Keratinocyte (primary cell): ENCODE data around the gene DTX4.

Experiments
- EZH2 ChIP-seq: IDR thresholded peaks from one replicate; pipeline ENCODE4 v1.6.1; 2012; ENCODE audit warnings: inconsistent platforms, mild to moderate bottlenecking, low read length, moderate library complexity
- TF ChIP-seq, protein P1 (sequence below), 3 experiments: IDR thresholded peaks in 1 of 3; conservative IDR thresholded peaks in 1 of 3; optimal IDR thresholded peaks in 1 of 3; 2 replicates in 2 of 3; 3 replicates in 1 of 3; pipeline versions ENCODE3 to v1.5.1; 2011; ENCODE audit warnings: low read length in 3 of 3, mild to moderate bottlenecking in 3 of 3, moderate library complexity in 2 of 3, control low read depth in 1 of 3, inconsistent platforms in 1 of 3; ENCODE audit not compliant: insufficient read depth in 2 of 3; ENCODE audit errors: extremely low read depth in 1 of 3

DNA sequence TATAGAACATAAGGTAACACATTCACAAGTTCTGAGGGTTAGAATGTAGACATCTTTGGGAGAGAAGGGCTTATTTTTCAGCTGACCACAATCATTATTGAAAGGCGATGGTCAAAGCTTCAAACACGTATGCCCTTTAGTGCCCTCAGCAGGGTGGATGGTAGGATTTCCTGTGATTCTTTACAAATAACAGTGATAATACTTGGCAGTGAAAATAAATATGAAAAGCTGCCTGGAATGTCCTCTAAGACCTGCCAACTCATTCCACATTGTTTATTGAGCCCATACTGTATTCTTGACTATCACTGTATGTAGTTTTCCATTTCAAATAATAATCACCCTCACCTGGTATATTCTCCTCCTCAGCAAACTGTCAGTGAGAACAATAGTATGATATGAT lies 54.5 kb downstream of the DTX4 start:
- TF ChIP-seq, protein P1, sequence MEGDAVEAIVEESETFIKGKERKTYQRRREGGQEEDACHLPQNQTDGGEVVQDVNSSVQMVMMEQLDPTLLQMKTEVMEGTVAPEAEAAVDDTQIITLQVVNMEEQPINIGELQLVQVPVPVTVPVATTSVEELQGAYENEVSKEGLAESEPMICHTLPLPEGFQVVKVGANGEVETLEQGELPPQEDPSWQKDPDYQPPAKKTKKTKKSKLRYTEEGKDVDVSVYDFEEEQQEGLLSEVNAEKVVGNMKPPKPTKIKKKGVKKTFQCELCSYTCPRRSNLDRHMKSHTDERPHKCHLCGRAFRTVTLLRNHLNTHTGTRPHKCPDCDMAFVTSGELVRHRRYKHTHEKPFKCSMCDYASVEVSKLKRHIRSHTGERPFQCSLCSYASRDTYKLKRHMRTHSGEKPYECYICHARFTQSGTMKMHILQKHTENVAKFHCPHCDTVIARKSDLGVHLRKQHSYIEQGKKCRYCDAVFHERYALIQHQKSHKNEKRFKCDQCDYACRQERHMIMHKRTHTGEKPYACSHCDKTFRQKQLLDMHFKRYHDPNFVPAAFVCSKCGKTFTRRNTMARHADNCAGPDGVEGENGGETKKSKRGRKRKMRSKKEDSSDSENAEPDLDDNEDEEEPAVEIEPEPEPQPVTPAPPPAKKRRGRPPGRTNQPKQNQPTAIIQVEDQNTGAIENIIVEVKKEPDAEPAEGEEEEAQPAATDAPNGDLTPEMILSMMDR (optimal IDR thresholded peaks at IDR 0.05 in 1 of 3, IDR thresholded peaks at IDR 0.05 in 1 of 3, conservative IDR thresholded peaks at IDR 0.05 in 1 of 3; ENCODE audit: extremely low read depth in 1 of 3, insufficient read depth in 2 of 3, low read length in 3 of 3): no peak
- TF ChIP-seq EZH2: no peak
